Gastroesophageal sphincter (tissue), 3 donors: Measurements from ENCODE around the gene ADM2.

Experiments used
- POLR2A ChIP-seq, 2 donors: fragments of 450-650 bp; IDR thresholded peaks; one replicate each; pipeline ENCODE4 v1.6.1; 2017; ENCODE audit warnings: antibody characterized with exemption in 2 of 2, mild to moderate bottlenecking in 2 of 2, moderate library complexity in 1 of 2
- POLR2AphosphoS5 ChIP-seq: sonication (generic); formaldehyde crosslinking; IDR thresholded peaks from one replicate; pipeline ENCODE4 v1.6.1; 2017; ENCODE audit warnings: antibody characterized with exemption
- TF ChIP-seq, protein P1 (sequence below), 4 experiments: fragments of 200-600 bp in 2 of 4; fragments of 450-650 bp in 2 of 4; sonication (generic) in 1 of 4; IDR thresholded peaks; one replicate each; pipeline ENCODE4 v1.5.1; 2017 to 2019; ENCODE audit warnings: antibody characterized with exemption in 4 of 4, mild to moderate bottlenecking in 2 of 4, moderate library complexity in 2 of 4

DNA sequence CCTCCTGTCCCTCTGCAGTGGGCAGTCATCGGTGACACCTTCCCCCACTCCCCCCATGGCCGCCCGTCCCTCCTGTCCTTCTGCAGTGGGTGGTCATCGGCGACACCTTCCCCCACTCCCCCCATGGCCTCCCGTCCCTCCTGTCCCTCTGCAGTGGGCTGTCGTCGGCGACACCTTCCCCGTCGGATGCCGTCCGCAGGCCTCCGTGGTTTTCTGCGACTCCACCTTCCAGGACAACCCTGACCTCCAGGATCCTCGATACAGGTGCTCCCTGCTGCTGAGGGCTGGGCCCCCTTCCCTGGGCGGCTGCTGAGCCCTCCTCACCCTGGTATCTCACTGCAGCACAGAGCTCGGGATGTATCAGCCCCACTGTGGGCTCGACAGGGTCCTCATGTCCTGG lies 7.5 kb downstream of the ADM2 start:
- TF ChIP-seq, protein P1, sequence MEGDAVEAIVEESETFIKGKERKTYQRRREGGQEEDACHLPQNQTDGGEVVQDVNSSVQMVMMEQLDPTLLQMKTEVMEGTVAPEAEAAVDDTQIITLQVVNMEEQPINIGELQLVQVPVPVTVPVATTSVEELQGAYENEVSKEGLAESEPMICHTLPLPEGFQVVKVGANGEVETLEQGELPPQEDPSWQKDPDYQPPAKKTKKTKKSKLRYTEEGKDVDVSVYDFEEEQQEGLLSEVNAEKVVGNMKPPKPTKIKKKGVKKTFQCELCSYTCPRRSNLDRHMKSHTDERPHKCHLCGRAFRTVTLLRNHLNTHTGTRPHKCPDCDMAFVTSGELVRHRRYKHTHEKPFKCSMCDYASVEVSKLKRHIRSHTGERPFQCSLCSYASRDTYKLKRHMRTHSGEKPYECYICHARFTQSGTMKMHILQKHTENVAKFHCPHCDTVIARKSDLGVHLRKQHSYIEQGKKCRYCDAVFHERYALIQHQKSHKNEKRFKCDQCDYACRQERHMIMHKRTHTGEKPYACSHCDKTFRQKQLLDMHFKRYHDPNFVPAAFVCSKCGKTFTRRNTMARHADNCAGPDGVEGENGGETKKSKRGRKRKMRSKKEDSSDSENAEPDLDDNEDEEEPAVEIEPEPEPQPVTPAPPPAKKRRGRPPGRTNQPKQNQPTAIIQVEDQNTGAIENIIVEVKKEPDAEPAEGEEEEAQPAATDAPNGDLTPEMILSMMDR (IDR thresholded peaks at IDR 0.05): no peak
- TF ChIP-seq POLR2AphosphoS5 (no peak), POLR2A (IDR thresholded peaks at IDR 0.05) (no peak)
